ENCODE results near the gene DPP7. TPM values are rescaled to one million over a fixed set of nuclear protein-coding genes. Genes with fewer than 3 reads are reported as not detected.
"Not testable (repeated sequence)": the region's sequence is repeated elsewhere in the genome, so short reads cannot be mapped to it uniquely, and the experiment has no call there.

Gene DPP7
- total and polyA plus RNA-seq, 9 of the 15 experiments (the other 6 are each of a cell fraction or from before 2014, with no cell fraction given), result 0.99 to 365 (median 132) TPM

DNA sequence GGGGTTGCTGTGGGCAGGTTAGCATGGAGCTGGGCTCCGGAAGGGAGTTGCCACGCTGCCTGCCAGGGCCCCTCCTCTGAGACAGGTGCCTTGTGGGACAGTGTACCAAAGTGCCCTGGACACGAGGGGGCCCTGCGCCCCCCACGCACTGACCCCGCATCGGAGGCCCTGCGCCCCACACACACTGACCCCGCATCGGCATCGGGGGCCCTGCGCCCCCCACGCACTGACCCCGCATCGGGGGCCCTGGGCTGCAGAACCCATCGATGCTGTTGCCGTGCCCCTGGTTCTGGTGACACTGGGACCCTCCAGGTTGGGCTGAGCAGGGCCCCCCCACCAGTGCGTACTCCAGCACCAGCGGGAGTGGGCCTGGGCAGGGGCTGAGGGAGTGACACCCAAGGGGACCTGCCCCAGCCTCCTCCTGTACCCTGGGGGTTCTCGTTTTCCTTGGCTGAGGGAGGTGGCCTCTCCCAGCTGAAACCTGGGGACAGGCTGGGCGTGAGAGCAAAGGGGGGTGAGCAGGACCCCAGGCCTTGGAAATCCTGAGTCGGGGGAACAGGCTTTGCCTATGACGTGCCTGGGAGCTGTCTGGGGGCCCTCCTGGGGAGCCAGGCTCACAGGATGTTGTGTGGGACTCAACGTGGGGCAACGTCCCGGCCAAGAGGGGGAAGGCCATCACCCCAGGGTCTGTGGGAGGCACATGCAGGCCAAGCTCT is 51.1 kb downstream of the DPP7 start:
- peaks cover 38% of the 10 kb centered on the region; the same call in 2 of the 3 replicates for H3K36me3 ChIP-seq (ENCODE audit: control insufficient read depth, insufficient read depth, low read length)
- BruUV-seq (replicated peaks), result no TSS peak
- no peak overlapping the region for H3K27ac ChIP-seq (ENCODE audit: extremely low read depth, low read depth, low read length)
- WGBS (ENCODE audit: insufficient coverage, low coverage, missing lambda C conversion rate), result 85% methylated on average over 21 of the region's 26 CpGs
- TF ChIP-seq POLR2G (IDR thresholded peaks at IDR 0.05; ENCODE audit: low read depth, low read length) (peak; percentile 33; the same call in 1 of the 2 replicates), TAF15 (IDR thresholded peaks at IDR 0.05; ENCODE audit: low read depth, low read length) (0 out of 2 replicates have a peak, but pooled peaks have one; percentile 4), ZNF764 (CRISPR knock-in tag; IDR thresholded peaks at IDR 0.05; ENCODE audit: low read depth) (no peak)
- ChIA-PET POLR2A (interaction anchor here (1.1 kb wide), 1 partner anchor 8 kb away, joined by 5 read pairs; no protein-coding TSS in a partner anchor), CTCF (ENCODE audit: low intra/inter-chr PET ratio) (interaction anchor here (0.6 kb wide), 1 partner anchor 117 kb away, joined by 3 read pairs; no protein-coding TSS in a partner anchor)
- H3K79me2 ChIP-seq (ENCODE audit: control insufficient read depth, insufficient read depth, low read length), result peaks cover 13% of the 10 kb centered on the region
- H3K9me1 ChIP-seq (ENCODE audit: control insufficient read depth, insufficient read depth, low read length), result peaks cover 4% of the 10 kb centered on the region
- no peak overlapping the region for H3K4me2 ChIP-seq (ENCODE audit: insufficient read depth, low read length)
- no peak overlapping the region for H3K4me3 ChIP-seq
- intact Hi-C loops (cut with micrococcal nuclease), result no loop called here
- H4K20me1 ChIP-seq (replicated peaks; ENCODE audit: control insufficient read depth, insufficient read depth, low read length), result peaks cover 15% of the 10 kb centered on the region
- H3K9ac ChIP-seq (ENCODE audit: insufficient read depth in 1 of 2, low read depth in 2 of 2, low read length in 2 of 2), result no peak overlapping the region
- H3K27me3 ChIP-seq (ENCODE audit: control insufficient read depth in 2 of 2, insufficient read depth in 2 of 2, low read length in 2 of 2), result no peaks in the 10 kb centered on the region
- in situ Hi-C loops (cut with MboI), result no loop called here
- no peaks in the 10 kb centered on the region for H3K9me3 ChIP-seq (replicated peaks; ENCODE audit: control insufficient read depth, insufficient read depth, low read depth, low read length)
- no peak; the same call in 2 of the 3 replicates for ATAC-seq
- peaks cover 7 to 45% of the 10 kb centered on the region in 2 experiments; a peak in 4 of 5 replicates for H3K4me1 ChIP-seq (replicated peaks in 1 of 2; ENCODE audit: control insufficient read depth in 2 of 2, insufficient read depth in 2 of 2, low read length in 2 of 2)
- no peak overlapping the region for H2AFZ ChIP-seq (ENCODE audit: low read depth, low read length)
- no peak for FAIRE-seq
- DNase-seq (ENCODE audit: extremely low read depth in 1 of 4, low spot score in 3 of 4), result no peak

DNA sequence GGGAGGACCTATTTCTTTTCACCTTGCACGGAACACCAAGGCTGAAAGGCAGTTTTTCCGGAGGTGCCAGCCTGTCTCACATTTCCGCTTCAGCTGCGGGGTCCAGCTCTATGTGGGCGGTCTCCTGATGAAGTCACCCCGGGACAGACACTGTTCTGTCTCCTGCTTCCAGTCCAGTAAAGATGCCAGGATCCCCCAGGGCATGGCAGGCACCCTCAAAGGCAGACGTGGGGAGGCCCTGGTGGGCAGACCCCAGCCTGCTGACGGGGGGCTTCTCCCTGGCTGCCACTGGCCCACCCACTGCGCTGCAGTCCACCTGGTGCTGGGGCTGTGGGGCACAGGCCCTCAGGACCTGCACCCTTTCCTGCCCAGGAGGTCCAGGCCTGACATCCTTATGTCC is 51.7 kb downstream of the DPP7 start:
- not testable (repeated sequence) for ATAC-seq
- POLR2A ChIA-PET, result interaction anchor here (0.5 kb wide), 1 partner anchor 186 kb away, joined by 5 read pairs; no protein-coding TSS in a partner anchor

More for the DNA sequence above, 51.7 kb downstream of the DPP7 start:
- H3K79me2 ChIP-seq (ENCODE audit: control insufficient read depth, insufficient read depth, low read length); H2AFZ ChIP-seq (ENCODE audit: low read depth, low read length); H3K27ac ChIP-seq (ENCODE audit: extremely low read depth, low read depth, low read length); DNase-seq (ENCODE audit: extremely low read depth in 1 of 4, low spot score in 3 of 4); CTCF ChIA-PET (ENCODE audit: low intra/inter-chr PET ratio); BruUV-seq (replicated peaks); H3K9ac ChIP-seq (ENCODE audit: insufficient read depth in 1 of 2, low read depth in 2 of 2, low read length in 2 of 2); FAIRE-seq; H3K4me2 ChIP-seq (ENCODE audit: insufficient read depth, low read length); H3K4me3 ChIP-seq; H3K9me1 ChIP-seq (ENCODE audit: control insufficient read depth, insufficient read depth, low read length); H3K27me3 ChIP-seq (ENCODE audit: control insufficient read depth in 2 of 2, insufficient read depth in 2 of 2, low read length in 2 of 2); H3K9me3 ChIP-seq (replicated peaks; ENCODE audit: control insufficient read depth, insufficient read depth, low read depth, low read length); in situ Hi-C loops (cut with MboI); H4K20me1 ChIP-seq (replicated peaks; ENCODE audit: control insufficient read depth, insufficient read depth, low read length); intact Hi-C loops (cut with micrococcal nuclease): not testable (repeated sequence)
- 69% methylated on average over 5 of the region's 9 CpGs for WGBS (ENCODE audit: insufficient coverage, low coverage, missing lambda C conversion rate)
- H3K4me1 ChIP-seq (replicated peaks in 1 of 2; ENCODE audit: control insufficient read depth in 2 of 2, insufficient read depth in 2 of 2, low read length in 2 of 2), result peaks cover under 1 to 38% of the 10 kb centered on the region in 2 experiments; a peak in 4 of 5 replicates
- H3K36me3 ChIP-seq (ENCODE audit: control insufficient read depth, insufficient read depth, low read length), result peaks cover 33% of the 10 kb centered on the region; the same call in 2 of the 3 replicates
- TF ChIP-seq, protein P1, sequence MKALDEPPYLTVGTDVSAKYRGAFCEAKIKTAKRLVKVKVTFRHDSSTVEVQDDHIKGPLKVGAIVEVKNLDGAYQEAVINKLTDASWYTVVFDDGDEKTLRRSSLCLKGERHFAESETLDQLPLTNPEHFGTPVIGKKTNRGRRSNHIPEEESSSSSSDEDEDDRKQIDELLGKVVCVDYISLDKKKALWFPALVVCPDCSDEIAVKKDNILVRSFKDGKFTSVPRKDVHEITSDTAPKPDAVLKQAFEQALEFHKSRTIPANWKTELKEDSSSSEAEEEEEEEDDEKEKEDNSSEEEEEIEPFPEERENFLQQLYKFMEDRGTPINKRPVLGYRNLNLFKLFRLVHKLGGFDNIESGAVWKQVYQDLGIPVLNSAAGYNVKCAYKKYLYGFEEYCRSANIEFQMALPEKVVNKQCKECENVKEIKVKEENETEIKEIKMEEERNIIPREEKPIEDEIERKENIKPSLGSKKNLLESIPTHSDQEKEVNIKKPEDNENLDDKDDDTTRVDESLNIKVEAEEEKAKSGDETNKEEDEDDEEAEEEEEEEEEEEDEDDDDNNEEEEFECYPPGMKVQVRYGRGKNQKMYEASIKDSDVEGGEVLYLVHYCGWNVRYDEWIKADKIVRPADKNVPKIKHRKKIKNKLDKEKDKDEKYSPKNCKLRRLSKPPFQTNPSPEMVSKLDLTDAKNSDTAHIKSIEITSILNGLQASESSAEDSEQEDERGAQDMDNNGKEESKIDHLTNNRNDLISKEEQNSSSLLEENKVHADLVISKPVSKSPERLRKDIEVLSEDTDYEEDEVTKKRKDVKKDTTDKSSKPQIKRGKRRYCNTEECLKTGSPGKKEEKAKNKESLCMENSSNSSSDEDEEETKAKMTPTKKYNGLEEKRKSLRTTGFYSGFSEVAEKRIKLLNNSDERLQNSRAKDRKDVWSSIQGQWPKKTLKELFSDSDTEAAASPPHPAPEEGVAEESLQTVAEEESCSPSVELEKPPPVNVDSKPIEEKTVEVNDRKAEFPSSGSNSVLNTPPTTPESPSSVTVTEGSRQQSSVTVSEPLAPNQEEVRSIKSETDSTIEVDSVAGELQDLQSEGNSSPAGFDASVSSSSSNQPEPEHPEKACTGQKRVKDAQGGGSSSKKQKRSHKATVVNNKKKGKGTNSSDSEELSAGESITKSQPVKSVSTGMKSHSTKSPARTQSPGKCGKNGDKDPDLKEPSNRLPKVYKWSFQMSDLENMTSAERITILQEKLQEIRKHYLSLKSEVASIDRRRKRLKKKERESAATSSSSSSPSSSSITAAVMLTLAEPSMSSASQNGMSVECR (CRISPR knock-in tag; IDR thresholded peaks at IDR 0.05), result peak; percentile 3; the same call in 1 of the 2 replicates
- 0 out of 2 replicates have a peak, but pooled peaks have one; percentile 19 for TF ChIP-seq POLR2G (IDR thresholded peaks at IDR 0.05; ENCODE audit: low read depth, low read length)

All from K562 (cell line).